ENCODE measurements around the gene SLC39A7.

SLC39A7 gene

DNA sequence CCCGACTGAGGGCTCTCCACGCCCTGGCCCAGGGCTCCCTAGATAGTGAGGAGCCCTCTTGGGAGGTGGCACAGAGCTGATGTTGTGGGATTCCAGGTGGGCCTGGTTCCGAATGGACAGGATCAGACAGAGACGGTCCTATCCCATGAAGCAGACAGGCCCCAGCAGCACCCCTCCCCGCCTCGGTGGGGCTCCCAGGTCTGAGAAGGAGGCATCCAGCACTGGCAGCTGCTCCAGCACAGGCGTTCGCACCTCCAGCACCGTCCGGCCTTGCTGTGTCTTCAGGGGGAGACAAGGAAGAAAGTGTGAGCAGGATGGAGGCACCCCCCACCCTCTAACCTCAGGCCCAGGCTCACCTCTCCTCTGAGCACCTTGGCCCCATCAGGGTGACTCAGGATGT lies 37.1 kb upstream of the SLC39A7 start:
- Histone ChIP-seq H3K79me1 (replicated peaks; ENCODE audit: low read length, poor library complexity, severe bottlenecking) (no peaks in the 10 kb centered on the region), H2BK5ac (ENCODE audit: low read depth, low read length, poor library complexity, severe bottlenecking) (no peak overlapping the region), H2AFZ (ENCODE audit: low read depth, low read length) (no peak overlapping the region), H3K36me3 (ENCODE audit: control insufficient read depth in 1 of 2, insufficient read depth in 2 of 2, low read depth in 1 of 2, low read length in 2 of 2) (no peaks in the 10 kb centered on the region), H2BK15ac (ENCODE audit: low read depth, poor library complexity, severe bottlenecking) (no peak overlapping the region), H2BK12ac (ENCODE audit: low read length in 2 of 2) (no peak overlapping the region), H3K4me3 (ENCODE audit: insufficient read depth in 1 of 2, low read depth in 1 of 2, low read length in 2 of 2) (no peak overlapping the region), H3K18ac (ENCODE audit: low read depth in 1 of 2, low read length in 2 of 2) (no peak overlapping the region), H3K9me3 (ENCODE audit: control insufficient read depth, low read length) (no peaks in the 10 kb centered on the region), H3K9ac (ENCODE audit: low read length) (no peak overlapping the region), H2AK5ac (ENCODE audit: low read length, severe bottlenecking) (no peak overlapping the region), H4K8ac (ENCODE audit: low read length) (no peak overlapping the region), H3K14ac (ENCODE audit: low read length in 2 of 2) (no peak overlapping the region), H3K27me3 (ENCODE audit: control insufficient read depth in 1 of 2, insufficient read depth in 1 of 2, low read length in 2 of 2) (peaks cover 13 to 24% of the 10 kb centered on the region in 2 experiments), H4K91ac (ENCODE audit: low read length) (no peak overlapping the region), H3K4me2 (ENCODE audit: low read length, poor library complexity, severe bottlenecking) (no peak overlapping the region), H2BK120ac (ENCODE audit: low read depth, low read length) (no peak overlapping the region), H3K4ac (ENCODE audit: low read depth in 1 of 2, low read length in 2 of 2) (no peak overlapping the region), H3K23ac (ENCODE audit: low read length in 2 of 2) (no peak overlapping the region), H3K27ac (ENCODE audit: low read length, poor library complexity, severe bottlenecking) (no peak overlapping the region), H3K4me1 (ENCODE audit: control insufficient read depth, insufficient read depth, low read depth, low read length) (peaks cover 10% of the 10 kb centered on the region)
- WGBS, result 86% methylated on average over 9 of the region's 10 CpGs
- DNase-seq, result no peak

DNA sequence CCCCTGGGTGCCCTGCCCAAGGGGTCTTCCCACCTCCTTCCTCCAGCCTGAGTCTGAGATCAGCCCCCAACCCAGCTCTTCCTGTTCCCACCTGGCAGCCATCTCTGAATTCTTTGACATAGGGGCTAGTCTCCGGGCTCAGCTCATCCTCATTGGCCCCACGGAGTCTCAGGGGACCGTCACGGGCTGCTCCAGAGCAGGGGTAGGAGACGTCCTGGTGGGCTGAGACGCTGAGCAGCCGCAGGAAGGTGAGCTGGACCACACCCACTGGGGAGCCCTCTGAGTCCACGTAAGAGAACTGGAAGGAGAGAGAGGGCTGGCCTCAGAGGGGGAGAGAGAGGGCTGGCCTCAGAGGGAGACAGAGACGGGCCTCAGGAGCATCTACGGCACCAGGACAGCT lies 36.5 kb upstream of the SLC39A7 start:
- no peak overlapping the region for H4K8ac ChIP-seq (ENCODE audit: low read length)
- no peak overlapping the region for H4K91ac ChIP-seq (ENCODE audit: low read length)
- no peak overlapping the region for H2AK5ac ChIP-seq (ENCODE audit: low read length, severe bottlenecking)
- DNase-seq, result no peak
- H3K4ac ChIP-seq (ENCODE audit: low read depth in 1 of 2, low read length in 2 of 2), result no peak overlapping the region
- H2BK15ac ChIP-seq (ENCODE audit: low read depth, poor library complexity, severe bottlenecking), result no peak overlapping the region
- no peak overlapping the region for H3K14ac ChIP-seq (ENCODE audit: low read length in 2 of 2)
- no peak overlapping the region for H3K4me3 ChIP-seq (ENCODE audit: insufficient read depth in 1 of 2, low read depth in 1 of 2, low read length in 2 of 2)
- WGBS, result 66% methylated on average over 10 of the region's 10 CpGs
- H3K27me3 ChIP-seq (ENCODE audit: control insufficient read depth in 1 of 2, insufficient read depth in 1 of 2, low read length in 2 of 2), result peaks cover 13 to 24% of the 10 kb centered on the region in 2 experiments
- no peak overlapping the region for H2BK120ac ChIP-seq (ENCODE audit: low read depth, low read length)
- H2BK5ac ChIP-seq (ENCODE audit: low read depth, low read length, poor library complexity, severe bottlenecking), result no peak overlapping the region
- no peaks in the 10 kb centered on the region for H3K36me3 ChIP-seq (ENCODE audit: control insufficient read depth in 1 of 2, insufficient read depth in 2 of 2, low read depth in 1 of 2, low read length in 2 of 2)
- H3K27ac ChIP-seq (ENCODE audit: low read length, poor library complexity, severe bottlenecking), result no peak overlapping the region
- no peak overlapping the region for H3K23ac ChIP-seq (ENCODE audit: low read length in 2 of 2)
- no peak overlapping the region for H2BK12ac ChIP-seq (ENCODE audit: low read length in 2 of 2)
- H3K4me2 ChIP-seq (ENCODE audit: low read length, poor library complexity, severe bottlenecking), result no peak overlapping the region
- H3K9me3 ChIP-seq (ENCODE audit: control insufficient read depth, low read length), result no peaks in the 10 kb centered on the region
- H3K18ac ChIP-seq (ENCODE audit: low read depth in 1 of 2, low read length in 2 of 2), result no peak overlapping the region
- H3K4me1 ChIP-seq (ENCODE audit: control insufficient read depth, insufficient read depth, low read depth, low read length), result peaks cover 10% of the 10 kb centered on the region
- H2AFZ ChIP-seq (ENCODE audit: low read depth, low read length), result no peak overlapping the region
- no peak overlapping the region for H3K9ac ChIP-seq (ENCODE audit: low read length)
- no peaks in the 10 kb centered on the region for H3K79me1 ChIP-seq (replicated peaks; ENCODE audit: low read length, poor library complexity, severe bottlenecking)

DNA sequence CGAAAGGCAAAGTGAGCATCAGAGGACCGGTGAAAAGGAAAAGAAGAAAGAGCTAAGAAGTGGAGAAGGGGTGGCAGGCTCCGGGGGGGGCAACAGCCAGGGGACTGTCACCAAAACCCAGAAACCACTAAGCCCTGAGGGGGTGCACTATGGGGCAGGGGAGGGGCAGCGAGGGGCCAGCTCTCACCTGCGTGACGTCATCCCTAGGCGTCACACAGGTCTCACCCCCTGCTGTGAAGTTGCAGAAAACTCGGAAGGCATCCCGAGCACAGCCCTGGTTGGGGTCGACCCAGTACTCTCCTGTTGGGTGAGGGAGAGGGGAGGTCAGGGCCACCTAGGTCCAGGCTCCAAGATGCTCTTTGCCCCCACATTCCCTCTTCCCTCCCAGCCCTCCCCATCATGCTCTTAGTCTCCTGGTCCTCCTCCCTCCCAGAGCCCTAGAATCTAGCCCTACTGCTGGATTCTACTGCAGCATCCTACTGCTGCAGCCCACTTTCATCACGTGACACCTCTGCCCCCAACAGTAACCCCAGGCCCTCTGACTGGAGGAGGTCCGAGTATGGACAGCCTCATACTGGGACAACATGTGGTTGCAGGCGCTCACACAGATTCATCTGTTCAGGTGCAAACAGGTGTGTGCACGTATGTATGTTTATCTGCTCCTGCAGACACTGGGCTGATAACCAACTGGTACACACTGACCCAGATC lies 35.8 kb upstream of the SLC39A7 start:
- WGBS, result 65% methylated on average over 14 of the region's 14 CpGs

DNA sequence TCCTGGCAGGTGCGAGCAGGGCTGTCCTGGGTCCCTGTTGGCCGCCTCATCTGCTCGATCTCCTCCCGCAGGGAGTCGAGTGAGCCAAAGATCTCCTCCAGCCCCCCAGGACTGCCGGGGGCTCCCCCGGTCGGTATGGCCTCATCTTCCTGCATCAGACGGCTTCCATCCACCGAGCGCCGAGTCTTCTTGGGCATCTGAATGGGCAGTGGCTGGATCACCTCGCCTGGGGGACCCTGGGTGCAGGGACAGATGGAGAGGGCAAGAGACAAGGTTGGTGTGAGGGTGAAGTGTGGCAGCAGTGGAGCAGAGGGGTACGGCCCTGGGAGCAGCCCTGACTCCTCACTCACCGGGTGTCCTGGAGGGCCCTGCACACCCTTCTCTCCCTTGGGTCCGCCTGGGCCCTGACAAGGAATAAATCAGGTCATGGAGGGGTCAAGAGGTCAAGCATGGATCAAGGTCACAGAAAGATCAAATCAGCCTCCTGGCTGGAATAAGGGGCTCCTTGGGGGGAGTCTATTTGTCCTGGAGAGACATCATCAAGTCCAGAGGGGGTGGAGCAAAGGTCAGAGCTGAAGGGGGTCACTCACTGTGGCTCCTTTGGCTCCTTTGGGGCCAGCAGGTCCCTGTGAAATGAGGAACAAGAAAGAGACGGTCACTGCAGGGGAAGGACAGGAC lies 34.9 kb upstream of the SLC39A7 start:
- H3K23ac ChIP-seq (ENCODE audit: low read length in 2 of 2), result no peak overlapping the region
- H2AFZ ChIP-seq (ENCODE audit: low read depth, low read length), result no peak overlapping the region
- no peaks in the 10 kb centered on the region for H3K79me1 ChIP-seq (replicated peaks; ENCODE audit: low read length, poor library complexity, severe bottlenecking)
- no peak overlapping the region for H3K14ac ChIP-seq (ENCODE audit: low read length in 2 of 2)
- no peak overlapping the region for H3K9ac ChIP-seq (ENCODE audit: low read length)
- no peak overlapping the region for H2BK120ac ChIP-seq (ENCODE audit: low read depth, low read length)
- WGBS, result 86% methylated on average over 17 of the region's 17 CpGs
- H2BK5ac ChIP-seq (ENCODE audit: low read depth, low read length, poor library complexity, severe bottlenecking), result no peak overlapping the region
- no peak for DNase-seq
- H3K4me3 ChIP-seq (ENCODE audit: insufficient read depth in 1 of 2, low read depth in 1 of 2, low read length in 2 of 2), result no peak overlapping the region
- no peak overlapping the region for H4K8ac ChIP-seq (ENCODE audit: low read length)
- H2BK15ac ChIP-seq (ENCODE audit: low read depth, poor library complexity, severe bottlenecking), result no peak overlapping the region
- H3K9me3 ChIP-seq (ENCODE audit: control insufficient read depth, low read length), result no peaks in the 10 kb centered on the region
- H3K27me3 ChIP-seq (ENCODE audit: control insufficient read depth in 1 of 2, insufficient read depth in 1 of 2, low read length in 2 of 2), result peaks cover 13 to 24% of the 10 kb centered on the region in 2 experiments
- peaks cover 10% of the 10 kb centered on the region for H3K4me1 ChIP-seq (ENCODE audit: control insufficient read depth, insufficient read depth, low read depth, low read length)
- H3K18ac ChIP-seq (ENCODE audit: low read depth in 1 of 2, low read length in 2 of 2), result no peak overlapping the region
- H3K4ac ChIP-seq (ENCODE audit: low read depth in 1 of 2, low read length in 2 of 2), result no peak overlapping the region
- H3K4me2 ChIP-seq (ENCODE audit: low read length, poor library complexity, severe bottlenecking), result no peak overlapping the region
- no peak overlapping the region for H4K91ac ChIP-seq (ENCODE audit: low read length)
- H2BK12ac ChIP-seq (ENCODE audit: low read length in 2 of 2), result no peak overlapping the region
- no peak overlapping the region for H3K27ac ChIP-seq (ENCODE audit: low read length, poor library complexity, severe bottlenecking)
- H3K36me3 ChIP-seq (ENCODE audit: control insufficient read depth in 1 of 2, insufficient read depth in 2 of 2, low read depth in 1 of 2, low read length in 2 of 2), result no peaks in the 10 kb centered on the region
- H2AK5ac ChIP-seq (ENCODE audit: low read length, severe bottlenecking), result no peak overlapping the region

More for the DNA sequence above, 35.8 kb upstream of the SLC39A7 start:
- no peaks in the 10 kb centered on the region for H3K36me3 ChIP-seq (ENCODE audit: control insufficient read depth in 1 of 2, insufficient read depth in 2 of 2, low read depth in 1 of 2, low read length in 2 of 2)
- H2AFZ ChIP-seq (ENCODE audit: low read depth, low read length), result no peak overlapping the region
- H3K4me1 ChIP-seq (ENCODE audit: control insufficient read depth, insufficient read depth, low read depth, low read length), result peaks cover 10% of the 10 kb centered on the region
- H3K79me1 ChIP-seq (replicated peaks; ENCODE audit: low read length, poor library complexity, severe bottlenecking), result no peaks in the 10 kb centered on the region
- H3K14ac ChIP-seq (ENCODE audit: low read length in 2 of 2), result no peak overlapping the region
- no peak overlapping the region for H3K4me3 ChIP-seq (ENCODE audit: insufficient read depth in 1 of 2, low read depth in 1 of 2, low read length in 2 of 2)
- DNase-seq, result no peak
- H4K8ac ChIP-seq (ENCODE audit: low read length), result no peak overlapping the region
- no peak overlapping the region for H2AK5ac ChIP-seq (ENCODE audit: low read length, severe bottlenecking)
- H3K27me3 ChIP-seq (ENCODE audit: control insufficient read depth in 1 of 2, insufficient read depth in 1 of 2, low read length in 2 of 2), result peaks cover 13 to 24% of the 10 kb centered on the region in 2 experiments
- H2BK12ac ChIP-seq (ENCODE audit: low read length in 2 of 2), result no peak overlapping the region
- H3K9me3 ChIP-seq (ENCODE audit: control insufficient read depth, low read length), result no peaks in the 10 kb centered on the region
- H2BK120ac ChIP-seq (ENCODE audit: low read depth, low read length), result no peak overlapping the region
- H3K23ac ChIP-seq (ENCODE audit: low read length in 2 of 2), result no peak overlapping the region
- H4K91ac ChIP-seq (ENCODE audit: low read length), result no peak overlapping the region
- no peak overlapping the region for H2BK5ac ChIP-seq (ENCODE audit: low read depth, low read length, poor library complexity, severe bottlenecking)
- H3K9ac ChIP-seq (ENCODE audit: low read length), result no peak overlapping the region
- H3K4me2 ChIP-seq (ENCODE audit: low read length, poor library complexity, severe bottlenecking), result no peak overlapping the region
- H3K4ac ChIP-seq (ENCODE audit: low read depth in 1 of 2, low read length in 2 of 2), result no peak overlapping the region
- H3K18ac ChIP-seq (ENCODE audit: low read depth in 1 of 2, low read length in 2 of 2), result no peak overlapping the region
- H2BK15ac ChIP-seq (ENCODE audit: low read depth, poor library complexity, severe bottlenecking), result peak overlapping the region; percentile 26
- H3K27ac ChIP-seq (ENCODE audit: low read length, poor library complexity, severe bottlenecking), result no peak overlapping the region
